HG03354 (cell line): Measurements from ENCODE around the gene SACM1L.

Experiments used
- ATAC-seq: cut with Tn5 transposase; IDR thresholded peaks from one replicate; pipeline ENCODE4 v1.9.1; 2021; ENCODE audit warnings: mild to moderate bottlenecking; ENCODE audit not compliant: unreplicated experiment, poor library complexity, severe bottlenecking

Gene SACM1L

DNA sequence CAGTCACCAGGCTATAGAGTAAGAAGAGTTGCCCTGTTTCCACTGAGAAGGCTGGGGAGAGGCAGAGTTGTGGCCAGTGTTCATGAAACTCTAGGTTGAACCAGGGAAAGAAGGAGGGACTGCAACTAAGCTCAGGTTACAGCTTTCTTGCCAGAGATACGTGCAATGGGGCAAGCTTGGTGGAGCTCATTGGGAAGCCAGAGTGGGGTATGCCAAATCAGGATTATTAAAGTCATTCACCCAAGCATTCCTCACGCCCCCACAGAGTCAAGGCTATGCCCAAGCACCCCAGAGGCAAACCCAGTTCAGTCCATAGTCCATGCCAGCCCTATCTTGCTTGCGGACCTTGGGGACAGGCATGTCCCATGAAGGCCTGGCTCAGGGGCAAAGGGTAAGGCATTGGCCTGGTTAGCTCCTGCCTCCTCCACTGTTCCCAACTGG, 89.6 kb downstream of the SACM1L start:
- ATAC-seq, result no peak

- ATAC-seq, result no peak
Observed at GRCh38 chr3:45779746-45780735, 90.8 kb downstream of the SACM1L start.

DNA sequence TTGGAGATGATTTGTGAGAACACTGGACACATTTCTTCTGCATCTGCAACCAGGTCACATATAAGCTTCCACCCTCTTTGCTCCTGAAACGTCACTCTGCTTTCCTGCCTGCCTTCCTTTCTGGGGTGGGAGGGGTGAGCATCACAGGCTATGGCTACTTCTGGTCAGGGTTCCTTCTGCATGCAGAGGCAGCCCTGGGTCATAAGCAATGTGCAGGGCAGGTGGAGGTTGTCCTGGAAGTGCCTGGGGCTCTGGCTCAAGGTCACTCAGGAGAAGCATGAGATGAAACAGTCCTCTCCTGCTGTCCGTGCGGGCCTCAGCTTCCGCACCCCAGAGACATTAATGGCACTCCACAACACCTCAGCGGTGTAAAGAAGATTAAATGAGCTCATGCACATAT, 92.1 kb downstream of the SACM1L start:
- no peak for ATAC-seq

GRCh38 chr3:45781841-45782240, 92.6 kb downstream of the SACM1L start:
- no peak for ATAC-seq

DNA sequence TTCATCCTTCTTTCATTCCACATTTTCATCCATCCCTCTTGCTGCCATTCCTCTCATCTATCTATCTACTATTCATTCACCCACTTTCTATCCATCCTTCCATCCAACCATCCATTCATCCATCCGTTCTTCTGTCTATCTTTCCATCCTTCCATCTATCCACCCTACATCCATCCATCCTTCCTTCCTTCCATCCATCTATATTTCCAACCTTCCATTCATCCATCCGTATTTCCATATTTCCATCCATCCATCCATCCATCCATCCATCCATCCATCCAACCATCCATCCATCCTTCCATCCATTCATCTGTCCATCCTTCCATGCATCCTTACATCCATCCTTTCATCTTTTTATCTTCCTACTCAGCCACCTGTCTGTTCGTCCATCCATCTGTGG, 93.2 kb downstream of the SACM1L start:
- ATAC-seq, result no peak

- no peak for ATAC-seq
Observed at GRCh38 chr3:45783667-45784066, 94.5 kb downstream of the SACM1L start.

- no peak for ATAC-seq
Observed at GRCh38 chr3:45785605-45786150, 96.5 kb downstream of the SACM1L start.

DNA sequence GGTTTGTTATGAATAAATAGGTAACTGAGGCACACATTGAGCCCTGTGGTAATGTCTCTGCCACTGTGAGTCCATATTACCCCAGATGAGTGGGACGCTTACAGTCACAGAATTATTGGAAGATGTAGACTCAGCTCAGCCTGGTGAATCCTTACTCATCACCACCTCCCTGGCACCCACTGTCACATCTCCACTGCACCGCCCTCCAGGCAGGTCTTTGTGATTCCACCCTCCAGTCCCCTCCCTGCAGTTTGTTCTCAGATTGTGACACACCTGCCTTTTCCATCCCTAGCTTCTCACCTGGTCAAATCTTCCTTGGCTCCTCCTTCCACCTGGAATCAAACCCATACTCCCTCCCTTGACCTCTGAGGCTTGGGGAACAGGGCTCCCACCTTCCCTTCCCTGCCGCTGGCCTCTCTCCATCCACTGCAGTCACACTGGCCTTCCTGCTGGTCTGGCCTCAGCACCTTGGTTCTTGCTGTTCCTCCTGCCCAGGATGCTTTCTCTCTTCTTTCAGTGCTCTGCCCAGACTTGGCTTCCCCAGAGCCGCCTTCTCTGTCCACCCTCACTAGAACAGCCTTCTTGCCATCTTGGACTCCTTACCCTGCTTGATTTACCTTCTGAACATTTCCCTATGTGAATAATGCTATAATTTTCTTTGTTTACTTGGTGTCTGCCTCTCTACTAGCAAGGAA, 97.8 kb downstream of the SACM1L start:
- no peak for ATAC-seq

GRCh38 chr3:45787551-45787950, 98.4 kb downstream of the SACM1L start:
- ATAC-seq, result no peak

- no peak for ATAC-seq
Observed at GRCh38 chr3:45789235-45789812, 100.1 kb downstream of the SACM1L start.

- ATAC-seq, result no peak
Observed at GRCh38 chr3:45790596-45790995, 101.4 kb downstream of the SACM1L start.

DNA sequence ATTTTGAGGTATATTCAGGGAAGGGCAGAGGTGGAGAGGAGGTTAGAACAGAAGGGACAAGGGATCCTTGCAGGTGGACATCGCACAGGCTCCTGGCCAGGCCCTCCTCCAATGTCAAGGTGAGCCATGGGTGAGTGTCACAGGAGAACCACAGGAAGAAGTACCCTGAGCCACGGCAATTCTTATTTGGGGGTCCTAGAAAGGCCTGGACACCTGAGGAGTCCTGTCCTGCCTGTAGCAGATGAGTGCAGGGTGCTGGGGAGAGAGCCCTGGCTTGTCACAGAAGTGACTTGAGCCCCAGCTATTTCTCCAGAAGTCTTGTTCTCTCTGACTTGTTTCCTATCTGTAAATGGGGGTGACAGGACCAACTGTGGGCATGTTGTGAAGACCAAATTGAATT, 102.8 kb downstream of the SACM1L start:
- ATAC-seq, result no peak

GRCh38 chr3:45792516-45793172, 103.4 kb downstream of the SACM1L start:
- ATAC-seq, result no peak

- ATAC-seq, result no peak
Observed at GRCh38 chr3:45793482-45794176, 104.4 kb downstream of the SACM1L start.

DNA sequence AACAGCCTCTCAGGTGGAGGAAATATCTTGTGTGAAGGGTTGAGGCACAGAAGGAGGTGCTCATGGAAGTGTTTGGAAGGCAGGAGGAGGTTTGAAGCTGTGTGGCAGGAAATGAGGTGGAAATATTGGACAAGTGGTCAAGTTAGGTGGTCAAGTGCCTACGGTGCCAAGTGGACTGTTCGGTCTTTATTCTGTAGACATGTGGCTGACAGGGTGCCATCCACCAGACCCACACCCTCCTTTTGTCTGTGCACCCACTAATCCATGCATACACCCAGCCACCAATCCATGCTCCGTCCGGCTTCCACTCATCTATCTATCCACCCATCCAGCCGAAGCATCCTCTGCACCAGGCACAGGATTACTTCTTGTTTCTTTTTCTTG, 105.0 kb downstream of the SACM1L start:
- no peak for ATAC-seq

DNA sequence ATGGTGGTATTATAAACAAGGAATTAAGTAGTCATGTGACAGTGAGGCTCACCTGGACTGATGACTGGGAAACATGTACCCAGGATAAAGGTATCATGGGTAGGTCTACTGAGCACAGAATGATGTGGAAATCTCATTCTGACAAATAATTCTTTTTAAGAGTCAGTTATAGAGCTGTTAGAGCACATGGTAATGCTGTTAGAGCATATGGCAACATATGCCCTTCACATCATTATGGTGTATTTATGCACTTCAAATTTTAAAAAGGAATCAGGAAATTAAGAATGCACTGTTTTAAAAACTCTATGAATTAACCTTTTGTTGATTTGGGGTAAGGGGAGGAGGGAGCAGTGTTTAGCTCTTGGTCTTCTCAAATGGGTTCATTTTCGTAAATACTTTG, 105.5 kb downstream of the SACM1L start:
- ATAC-seq, result no peak
